ENCODE data around the gene EMD.

DNA sequence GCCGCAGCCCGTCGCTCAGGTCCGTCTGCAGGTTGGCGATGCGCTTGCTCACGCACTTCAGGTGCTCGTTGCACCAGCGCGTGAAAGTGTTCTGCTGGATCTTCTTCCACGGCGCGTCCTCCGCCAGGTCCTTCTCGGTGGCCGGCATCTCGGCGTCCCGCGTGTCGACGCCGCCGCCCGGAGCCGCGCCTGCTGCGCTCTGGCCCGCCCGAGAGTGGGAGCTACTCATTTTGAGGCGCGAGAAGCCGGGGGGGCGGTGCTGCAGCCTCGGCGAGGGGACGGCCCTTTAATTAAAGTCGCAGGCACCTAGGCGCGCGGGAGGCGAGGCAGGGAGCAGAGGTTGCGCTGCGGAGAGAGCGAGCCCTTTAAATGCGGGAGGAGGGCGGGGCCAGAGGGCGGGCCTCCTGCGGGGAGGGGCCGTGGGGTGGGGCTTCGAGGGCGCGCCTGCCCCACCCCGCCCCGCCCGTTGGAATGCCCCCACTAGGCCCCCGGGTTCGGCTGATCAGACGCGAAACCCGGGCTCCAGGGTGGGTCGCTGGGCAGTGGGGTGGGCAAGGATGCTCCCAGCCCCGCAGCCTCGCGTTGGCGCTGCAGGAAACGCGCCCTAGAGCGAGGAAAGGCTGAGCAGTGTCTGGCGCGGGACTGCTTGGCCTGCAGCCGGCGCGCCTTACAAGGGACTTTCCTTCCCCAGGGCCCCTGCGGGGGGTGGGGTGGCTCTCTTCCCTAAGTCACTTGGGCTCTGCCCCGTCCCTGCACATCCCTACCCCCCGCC, 7.9 kb upstream of the EMD start:
- TF ChIP-seq, protein P1, sequence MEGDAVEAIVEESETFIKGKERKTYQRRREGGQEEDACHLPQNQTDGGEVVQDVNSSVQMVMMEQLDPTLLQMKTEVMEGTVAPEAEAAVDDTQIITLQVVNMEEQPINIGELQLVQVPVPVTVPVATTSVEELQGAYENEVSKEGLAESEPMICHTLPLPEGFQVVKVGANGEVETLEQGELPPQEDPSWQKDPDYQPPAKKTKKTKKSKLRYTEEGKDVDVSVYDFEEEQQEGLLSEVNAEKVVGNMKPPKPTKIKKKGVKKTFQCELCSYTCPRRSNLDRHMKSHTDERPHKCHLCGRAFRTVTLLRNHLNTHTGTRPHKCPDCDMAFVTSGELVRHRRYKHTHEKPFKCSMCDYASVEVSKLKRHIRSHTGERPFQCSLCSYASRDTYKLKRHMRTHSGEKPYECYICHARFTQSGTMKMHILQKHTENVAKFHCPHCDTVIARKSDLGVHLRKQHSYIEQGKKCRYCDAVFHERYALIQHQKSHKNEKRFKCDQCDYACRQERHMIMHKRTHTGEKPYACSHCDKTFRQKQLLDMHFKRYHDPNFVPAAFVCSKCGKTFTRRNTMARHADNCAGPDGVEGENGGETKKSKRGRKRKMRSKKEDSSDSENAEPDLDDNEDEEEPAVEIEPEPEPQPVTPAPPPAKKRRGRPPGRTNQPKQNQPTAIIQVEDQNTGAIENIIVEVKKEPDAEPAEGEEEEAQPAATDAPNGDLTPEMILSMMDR (IDR thresholded peaks at IDR 0.05): no peak
- TF ChIP-seq ZFX (IDR thresholded peaks at IDR 0.05; ENCODE audit: borderline replicate concordance): no peak
